HG03378 (cell line): Measurements from ENCODE around the gene B4GALNT4.
A peak's percentile ranks its signal among the peaks of the same experiment; 100 is the strongest.
"Not testable (repeated sequence)": the region's sequence is repeated elsewhere in the genome, so short reads cannot be mapped to it uniquely, and the experiment has no call there.

Source experiments
- ATAC-seq: cut with Tn5 transposase; IDR thresholded peaks from one replicate; pipeline ENCODE4 v1.9.1; 2021; ENCODE audit warnings: mild to moderate bottlenecking, moderate library complexity; ENCODE audit not compliant: unreplicated experiment

The B4GALNT4 gene

GRCh38 chr11:369336-370018, at the start of gene B4GALNT4:
Gene B4GALNT4 (plus strand): TSS chr11:369499. CDS start chr11:369804, 305 bp downstream.
- ATAC-seq, result no peak

- not testable (repeated sequence) for ATAC-seq
These were observed 49.4 kb upstream of the B4GALNT4 start for GRCh38 chr11:319888-320273.

GRCh38 chr11:324156-324555, 45.1 kb upstream of the B4GALNT4 start:
- no peak for ATAC-seq

GRCh38 chr11:324593-325517, 44.4 kb upstream of the B4GALNT4 start:
- not testable (repeated sequence) for ATAC-seq

GRCh38 chr11:325796-326591, 43.3 kb upstream of the B4GALNT4 start:
- ATAC-seq, result no peak

- no peak for ATAC-seq
These were observed 42.8 kb upstream of the B4GALNT4 start for GRCh38 chr11:326592-326841.

- ATAC-seq, result peak; percentile 70
These were observed 42.3 kb upstream of the B4GALNT4 start for GRCh38 chr11:326842-327580.

- ATAC-seq, result no peak
These were observed 41.7 kb upstream of the B4GALNT4 start for GRCh38 chr11:327581-327923.

GRCh38 chr11:328012-328411, 41.3 kb upstream of the B4GALNT4 start:
- no peak for ATAC-seq

- ATAC-seq, result not testable (repeated sequence)
These were observed 40.7 kb upstream of the B4GALNT4 start for GRCh38 chr11:328516-329100.

GRCh38 chr11:329886-330253, 39.4 kb upstream of the B4GALNT4 start:
- ATAC-seq, result no peak

- ATAC-seq, result no peak
These were observed 39.0 kb upstream of the B4GALNT4 start for GRCh38 chr11:330307-330693.

- no peak for ATAC-seq
These were observed 38.5 kb upstream of the B4GALNT4 start for GRCh38 chr11:330694-331357.

GRCh38 chr11:331358-332060, 37.8 kb upstream of the B4GALNT4 start:
- no peak for ATAC-seq

- ATAC-seq, result no peak
These were observed 36.4 kb upstream of the B4GALNT4 start for GRCh38 chr11:332651-333480.

GRCh38 chr11:333616-334263, 35.6 kb upstream of the B4GALNT4 start:
- ATAC-seq, result not testable (repeated sequence)

- ATAC-seq, result no peak
These were observed 34.9 kb upstream of the B4GALNT4 start for GRCh38 chr11:334264-334994.
